HEK293 (cell line): ENCODE results near the gene ABHD15.

Experiments
- BCL6B ChIP-seq: fragments of 450-650 bp; formaldehyde crosslinking; IDR thresholded peaks from 2 replicates; pipeline ENCODE4 v1.5.1; 2017; ENCODE audit warnings: missing biosample characterization, missing genetic modification characterization
- EGR2 ChIP-seq: fragments of 450-650 bp; formaldehyde crosslinking; IDR thresholded peaks from 2 replicates; pipeline ENCODE4 v1.5.1; 2016; ENCODE audit warnings: low read depth, missing biosample characterization, missing genetic modification characterization
- FEZF1 ChIP-seq: fragments of 450-650 bp; formaldehyde crosslinking; IDR thresholded peaks from 2 replicates; pipeline ENCODE4 v1.5.1; 2016; ENCODE audit warnings: missing biosample characterization, missing genetic modification characterization
- GFI1B ChIP-seq: fragments of 450-650 bp; formaldehyde crosslinking; IDR thresholded peaks from 2 replicates; pipeline ENCODE4 v1.5.1; 2016; ENCODE audit warnings: missing biosample characterization, missing genetic modification characterization
- IKZF3 ChIP-seq: fragments of 450-650 bp; IDR thresholded peaks from 2 replicates; pipeline ENCODE4 v1.5.0; 2018; ENCODE audit warnings: missing biosample characterization, mild to moderate bottlenecking, missing genetic modification characterization, moderate library complexity
- KLF16 ChIP-seq: fragments of 450-650 bp; formaldehyde crosslinking; IDR thresholded peaks from 2 replicates; pipeline ENCODE4 v1.5.1; 2017; ENCODE audit warnings: missing biosample characterization, missing genetic modification characterization
- PRDM2 ChIP-seq: fragments of 450-650 bp; formaldehyde crosslinking; IDR thresholded peaks from 2 replicates; pipeline ENCODE4 v1.5.1; 2016; ENCODE audit warnings: missing biosample characterization, missing genetic modification characterization, borderline replicate concordance
- PRDM4 ChIP-seq: fragments of 450-650 bp; formaldehyde crosslinking; IDR thresholded peaks from 2 replicates; pipeline ENCODE4 v1.5.1; 2017; ENCODE audit warnings: missing biosample characterization, missing genetic modification characterization
- REPIN1 ChIP-seq: fragments of 450-650 bp; formaldehyde crosslinking; IDR thresholded peaks from 2 replicates; pipeline ENCODE4 v1.5.1; 2017; ENCODE audit warnings: missing biosample characterization, missing genetic modification characterization, low read depth
- TRIM28 ChIP-seq: IDR thresholded peaks from 2 replicates; pipeline ENCODE4 v1.6.1; 2011; ENCODE audit warnings: low read length, control low read depth, borderline replicate concordance
- YY2 ChIP-seq: fragments of 450-650 bp; formaldehyde crosslinking; IDR thresholded peaks from 2 replicates; pipeline ENCODE4 v1.5.1; 2016; ENCODE audit warnings: missing biosample characterization, missing genetic modification characterization
- ZEB2 ChIP-seq: fragments of 450-650 bp; formaldehyde crosslinking; IDR thresholded peaks from 2 replicates; pipeline ENCODE4 v1.5.1; 2016; ENCODE audit warnings: missing biosample characterization, missing genetic modification characterization
- ZFHX2 ChIP-seq: fragments of 450-650 bp; formaldehyde crosslinking; conservative IDR thresholded peaks from 2 replicates; pipeline ENCODE4 v1.5.1; 2016; ENCODE audit warnings: missing biosample characterization, missing genetic modification characterization
- ZFP41 ChIP-seq: fragments of 450-650 bp; formaldehyde crosslinking; IDR thresholded peaks from 2 replicates; pipeline ENCODE4 v1.5.1; 2016; ENCODE audit warnings: missing biosample characterization, missing genetic modification characterization, borderline replicate concordance
- ZNF169 ChIP-seq: fragments of 450-650 bp; formaldehyde crosslinking; IDR thresholded peaks from 2 replicates; pipeline ENCODE4 v1.5.1; 2016; ENCODE audit warnings: missing biosample characterization, missing genetic modification characterization
- ZNF174 ChIP-seq: fragments of 450-650 bp; formaldehyde crosslinking; IDR thresholded peaks from 2 replicates; pipeline ENCODE4 v1.5.0; 2017; ENCODE audit warnings: missing biosample characterization, mild to moderate bottlenecking, missing genetic modification characterization
- ZNF19 ChIP-seq: fragments of 450-650 bp; formaldehyde crosslinking; IDR thresholded peaks from 2 replicates; pipeline ENCODE4; 2016; ENCODE audit warnings: missing biosample characterization, missing genetic modification characterization, low read depth
- ZNF221 ChIP-seq: fragments of 450-650 bp; formaldehyde crosslinking; IDR thresholded peaks from 2 replicates; pipeline ENCODE4 v1.5.1; 2017; ENCODE audit warnings: missing biosample characterization, missing genetic modification characterization, borderline replicate concordance
- ZNF24 ChIP-seq: fragments of 450-650 bp; formaldehyde crosslinking; IDR thresholded peaks from 2 replicates; pipeline ENCODE4 v1.5.1; 2016; ENCODE audit warnings: missing biosample characterization, missing genetic modification characterization
- ZNF398 ChIP-seq: fragments of 450-650 bp; formaldehyde crosslinking; IDR thresholded peaks from 2 replicates; pipeline ENCODE4 v1.5.1; 2017; ENCODE audit warnings: missing biosample characterization, missing genetic modification characterization
- ZNF48 ChIP-seq: fragments of 450-650 bp; formaldehyde crosslinking; IDR thresholded peaks from 2 replicates; pipeline ENCODE4 v1.5.1; 2016; ENCODE audit warnings: missing biosample characterization, missing genetic modification characterization
- ZNF501 ChIP-seq: fragments of 450-650 bp; formaldehyde crosslinking; IDR thresholded peaks from 2 replicates; pipeline ENCODE4 v1.5.1; 2016; ENCODE audit warnings: missing biosample characterization, missing genetic modification characterization
- ZNF514 ChIP-seq: fragments of 450-650 bp; formaldehyde crosslinking; IDR thresholded peaks from 2 replicates; pipeline ENCODE4 v1.5.1; 2016; ENCODE audit warnings: missing biosample characterization, missing genetic modification characterization
- ZNF544 ChIP-seq: fragments of 450-650 bp; formaldehyde crosslinking; IDR thresholded peaks from 2 replicates; pipeline ENCODE4 v1.5.0; 2017; ENCODE audit warnings: missing biosample characterization, missing genetic modification characterization
- ZNF585B ChIP-seq: fragments of 450-650 bp; formaldehyde crosslinking; IDR thresholded peaks from 2 replicates; pipeline ENCODE4 v1.5.1; 2016; ENCODE audit warnings: missing biosample characterization, missing genetic modification characterization
- ZNF658 ChIP-seq: fragments of 450-650 bp; formaldehyde crosslinking; IDR thresholded peaks from 2 replicates; pipeline ENCODE4; 2016; ENCODE audit warnings: missing biosample characterization, missing genetic modification characterization
- ZNF664 ChIP-seq: fragments of 450-650 bp; formaldehyde crosslinking; IDR thresholded peaks from 2 replicates; pipeline ENCODE4 v1.5.1; 2016; ENCODE audit warnings: missing biosample characterization, missing genetic modification characterization
- ZNF677 ChIP-seq: fragments of 450-650 bp; IDR thresholded peaks from 2 replicates; pipeline ENCODE4 v1.5.0; 2018; ENCODE audit warnings: missing biosample characterization, mild to moderate bottlenecking, missing genetic modification characterization, moderate library complexity

ABHD15 gene

GRCh38 chr17:29591737-29592608, 25.1 kb upstream of the ABHD15 start (continued):
- TF ChIP-seq PRDM2 (tag by site-specific recombination) (no peak), ZNF544 (tag by site-specific recombination) (no peak), ZNF658 (no peak), ZNF221 (tag by site-specific recombination) (no peak), ZNF24 (tag by site-specific recombination) (no peak; the same call in 1 of the 2 replicates), PRDM4 (tag by site-specific recombination) (no peak), BCL6B (tag by site-specific recombination) (no peak), ZNF677 (tag by site-specific recombination) (no peak), ZNF169 (tag by site-specific recombination) (no peak), ZNF514 (tag by site-specific recombination) (no peak), ZNF48 (tag by site-specific recombination) (no peak), ZFP41 (tag by site-specific recombination) (no peak), KLF16 (tag by site-specific recombination) (peak; percentile 86), ZNF174 (tag by site-specific recombination) (no peak), ZNF398 (tag by site-specific recombination) (peak; percentile 83), GFI1B (no peak), ZNF585B (tag by site-specific recombination) (no peak), ZFHX2 (peak; percentile 91), ZNF501 (peak; percentile 59), ZNF664 (tag by site-specific recombination) (no peak), YY2 (tag by site-specific recombination) (no peak), EGR2 (tag by site-specific recombination) (peak; percentile 91), IKZF3 (peak; percentile 98), ZNF19 (tag by site-specific recombination) (no peak), FEZF1 (peak; percentile 77), ZEB2 (tag by site-specific recombination) (peak; percentile 82), TRIM28 (no peak), REPIN1 (no peak)
